GM19438 (cell line): ENCODE results near the gene NCSTN.
A peak's percentile ranks its signal among the peaks of the same experiment; 100 is the strongest.

ENCODE experiments used
- ATAC-seq: cut with Tn5 transposase; IDR thresholded peaks from one replicate; pipeline ENCODE4 v1.9.1; 2021; ENCODE audit warnings: low read depth; ENCODE audit not compliant: unreplicated experiment

Gene NCSTN

GRCh38 chr1:160342953-160343869, at the start of gene NCSTN, which contains the start of gene COPA:
Gene NCSTN (plus strand): TSS chr1:160343383. CDS start chr1:160343397, 14 bp downstream.
Gene COPA (minus strand): TSS chr1:160343250. CDS start chr1:160343170, 80 bp downstream.
- peak; percentile 85 for ATAC-seq

- ATAC-seq: no peak
Measured at GRCh38 chr1:160296036-160296435, 47.1 kb upstream of the NCSTN start.

GRCh38 chr1:160300173-160300572, 43.0 kb upstream of the NCSTN start:
- no peak for ATAC-seq

GRCh38 chr1:160307118-160307791, 35.9 kb upstream of the NCSTN start:
- ATAC-seq: no peak

- no peak for ATAC-seq
Measured at GRCh38 chr1:160308451-160309184, 34.6 kb upstream of the NCSTN start.

GRCh38 chr1:160309185-160309557, 34.0 kb upstream of the NCSTN start:
- ATAC-seq: no peak

GRCh38 chr1:160309571-160309970, 33.6 kb upstream of the NCSTN start:
- ATAC-seq: no peak

- no peak for ATAC-seq
Measured at GRCh38 chr1:160315359-160315758, 27.8 kb upstream of the NCSTN start.

GRCh38 chr1:160322831-160323230, 20.4 kb upstream of the NCSTN start:
- ATAC-seq: no peak

- no peak for ATAC-seq
Measured at GRCh38 chr1:160325252-160325651, 17.9 kb upstream of the NCSTN start.

GRCh38 chr1:160326418-160326817, 16.8 kb upstream of the NCSTN start:
- no peak for ATAC-seq

GRCh38 chr1:160328184-160328583, 15.0 kb upstream of the NCSTN start:
- ATAC-seq: no peak

GRCh38 chr1:160330119-160330518, 13.1 kb upstream of the NCSTN start:
- ATAC-seq: no peak

GRCh38 chr1:160332516-160332915, 10.7 kb upstream of the NCSTN start:
- ATAC-seq: no peak

- ATAC-seq: no peak
Measured at GRCh38 chr1:160338580-160338979, 4.6 kb upstream of the NCSTN start.

GRCh38 chr1:160340146-160340545, 3.0 kb upstream of the NCSTN start:
- ATAC-seq: no peak

- ATAC-seq: no peak
Measured at GRCh38 chr1:160340866-160341265, 2.3 kb upstream of the NCSTN start.

- ATAC-seq: no peak
Measured at GRCh38 chr1:160342526-160342925, 657 bp upstream of the NCSTN start.

- no peak for ATAC-seq
Measured at GRCh38 chr1:160344241-160344640, 1.1 kb downstream of the NCSTN start.

GRCh38 chr1:160344936-160345335, 1.8 kb downstream of the NCSTN start:
- ATAC-seq: no peak

GRCh38 chr1:160346463-160346862, 3.3 kb downstream of the NCSTN start:
- ATAC-seq: no peak
